Effector memory CD4-positive, alpha-beta T cell (primary cell): ENCODE results near the gene PRSS36.
"Not testable (repeated sequence)": the region's sequence is repeated elsewhere in the genome, so short reads cannot be mapped to it uniquely, and the experiment has no call there.

Experiments used
- DNase-seq, 3 donors: peaks; one replicate each; pipeline ENCODE4 v3.0.0-alpha.2; 2020
- H3K27ac ChIP-seq: 2 replicates; pipeline ENCODE4 v1.7.0; 2013; ENCODE audit warnings: mild to moderate bottlenecking, low read length, moderate library complexity; ENCODE audit not compliant: insufficient read depth, poor library complexity, severe bottlenecking
- H3K27me3 ChIP-seq: replicated peaks from 2 replicates; pipeline ENCODE4 v1.7.0; 2013; ENCODE audit warnings: mild to moderate bottlenecking, low read length; ENCODE audit not compliant: insufficient read depth, control insufficient read depth, poor library complexity, severe bottlenecking
- H3K36me3 ChIP-seq: 2 replicates; pipeline ENCODE4 v1.7.0; 2013; ENCODE audit warnings: mild to moderate bottlenecking, low read length, moderate library complexity; ENCODE audit not compliant: control insufficient read depth, insufficient read depth
- H3K4me1 ChIP-seq: 2 replicates; pipeline ENCODE4 v1.7.0; 2013; ENCODE audit warnings: low read length, mild to moderate bottlenecking; ENCODE audit not compliant: control insufficient read depth, insufficient read depth, poor library complexity, severe bottlenecking
- H3K4me3 ChIP-seq: 2 replicates; pipeline ENCODE4 v1.7.0; 2013; ENCODE audit warnings: low read length, low read depth, mild to moderate bottlenecking; ENCODE audit not compliant: insufficient read depth, poor library complexity, severe bottlenecking
- H3K9me3 ChIP-seq: 2 replicates; pipeline ENCODE4 v1.7.0; 2013; ENCODE audit warnings: mild to moderate bottlenecking, low read length, moderate library complexity; ENCODE audit not compliant: control insufficient read depth

The PRSS36 gene

DNA sequence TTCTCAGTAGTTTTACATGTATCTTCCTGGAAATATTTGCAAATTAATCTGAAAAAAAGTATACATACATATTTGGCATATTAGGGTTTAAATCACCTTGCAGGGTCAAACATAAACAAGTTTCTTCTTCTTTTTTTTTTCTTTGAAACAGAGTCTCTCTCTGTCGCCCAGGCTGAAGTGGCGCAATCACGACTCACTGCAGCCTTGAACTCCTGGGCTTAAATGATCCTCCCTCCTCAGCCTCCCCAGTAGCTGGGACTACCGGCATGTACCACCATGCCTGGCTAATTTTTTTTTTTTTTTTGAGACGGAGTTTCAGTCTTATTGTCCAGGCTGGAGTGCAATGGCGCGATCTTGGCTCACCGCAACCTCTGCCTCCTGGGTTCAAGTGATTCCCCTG lies 17.4 kb upstream of the PRSS36 start:
- Histone ChIP-seq H3K4me1 (no peaks in the 10 kb centered on the region), H3K9me3 (no peaks in the 10 kb centered on the region), H3K4me3 (no peak overlapping the region), H3K36me3 (no peaks in the 10 kb centered on the region), H3K27ac (no peak overlapping the region), H3K27me3 (no peaks in the 10 kb centered on the region)
- DNase-seq = no peak

DNA sequence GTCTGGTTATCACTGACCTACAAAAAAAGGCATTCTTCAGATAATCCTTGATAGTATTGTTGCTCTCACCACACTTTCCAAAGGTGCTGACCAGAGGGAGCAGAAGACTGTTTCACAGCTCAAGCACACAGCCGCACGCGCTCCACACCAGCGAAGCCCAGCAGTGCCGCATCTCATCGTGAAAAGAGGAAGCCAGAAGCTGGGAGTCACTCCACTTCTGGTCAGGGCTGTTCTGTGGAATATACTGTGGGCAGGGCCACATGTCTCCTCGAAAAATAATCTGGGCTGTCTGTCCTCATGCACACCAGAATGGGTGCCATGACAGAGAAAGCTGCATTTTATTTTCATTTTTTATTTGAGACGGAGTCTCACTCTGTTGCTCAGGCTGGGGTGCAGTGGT lies 7.3 kb upstream of the PRSS36 start:
- Histone ChIP-seq H3K27ac (no peak overlapping the region), H3K4me1 (no peaks in the 10 kb centered on the region), H3K27me3 (no peaks in the 10 kb centered on the region), H3K9me3 (no peaks in the 10 kb centered on the region), H3K36me3 (no peaks in the 10 kb centered on the region), H3K4me3 (no peak overlapping the region)
- DNase-seq = no peak

DNA sequence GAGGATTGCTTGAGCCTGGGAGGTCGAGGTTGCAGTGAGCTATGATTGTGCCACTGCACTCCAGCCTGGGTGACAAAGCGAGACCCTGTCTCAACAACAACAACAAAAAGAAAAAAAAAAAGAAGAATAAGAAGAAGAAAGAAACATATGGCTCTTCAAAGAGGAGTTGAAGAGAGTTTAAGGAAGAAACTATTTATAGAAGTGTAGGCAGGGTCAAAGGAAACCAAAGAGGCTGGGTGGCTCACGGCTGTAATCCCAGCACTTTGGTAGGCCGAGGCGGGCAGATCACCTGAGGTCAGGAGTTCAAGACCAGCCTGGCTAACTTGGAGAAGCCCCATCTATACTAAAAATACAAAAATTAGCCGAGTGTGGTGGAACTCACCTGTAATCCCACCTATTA lies 1.1 kb upstream of the PRSS36 start:
- H3K27me3 ChIP-seq, H3K4me1 ChIP-seq, H3K9me3 ChIP-seq, H3K4me3 ChIP-seq, DNase-seq, H3K36me3 ChIP-seq, H3K27ac ChIP-seq: not testable (repeated sequence)

DNA sequence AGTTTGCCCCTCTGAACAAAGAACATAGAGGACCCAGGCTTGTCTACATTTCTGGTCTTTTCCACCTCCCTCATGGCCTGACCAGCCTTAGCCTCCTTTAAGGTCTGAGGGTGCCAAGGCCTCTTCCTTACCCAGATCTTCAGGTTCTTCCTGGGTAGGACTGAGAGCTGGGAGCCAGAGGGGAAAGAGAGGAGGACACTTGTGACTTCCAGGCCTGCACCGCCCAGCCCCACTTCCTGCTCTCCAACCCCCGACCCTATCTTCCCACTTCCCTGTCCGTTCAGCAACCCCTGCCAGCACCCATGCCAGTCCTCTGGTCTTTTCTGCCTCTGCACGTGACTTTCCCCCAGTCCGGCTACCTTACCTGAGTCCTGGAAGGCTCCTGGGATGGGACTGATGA lies 534 bp downstream of the PRSS36 start:
- H3K27me3 ChIP-seq = no peaks in the 10 kb centered on the region
- no peak overlapping the region for H3K27ac ChIP-seq
- H3K9me3 ChIP-seq = no peaks in the 10 kb centered on the region
- DNase-seq = no peak
- H3K36me3 ChIP-seq = no peaks in the 10 kb centered on the region
- no peak overlapping the region for H3K4me3 ChIP-seq
- no peaks in the 10 kb centered on the region for H3K4me1 ChIP-seq

DNA sequence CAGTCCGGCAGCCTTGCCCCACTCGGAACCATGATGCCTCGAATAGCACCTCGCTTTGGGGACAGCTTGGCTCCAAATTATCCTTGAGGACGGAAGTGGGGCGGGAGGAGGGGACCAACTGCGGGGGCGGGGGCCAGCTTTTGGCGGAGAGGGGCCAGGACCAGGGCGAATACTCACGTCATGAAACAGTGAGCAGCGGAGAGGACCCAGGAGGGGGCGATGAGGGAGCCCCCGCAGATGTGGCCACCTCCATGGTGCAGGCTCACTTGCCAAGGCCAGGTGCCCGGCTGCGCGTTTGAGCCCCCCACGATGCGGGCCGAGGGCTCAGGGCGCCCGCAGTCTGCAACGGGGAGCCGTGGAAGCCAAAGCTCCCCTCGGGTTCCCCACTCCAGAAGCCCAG lies 970 bp downstream of the PRSS36 start:
- no peak for DNase-seq
- Histone ChIP-seq H3K4me3 (no peak overlapping the region), H3K27me3 (no peaks in the 10 kb centered on the region), H3K27ac (no peak overlapping the region), H3K9me3 (no peaks in the 10 kb centered on the region), H3K4me1 (no peaks in the 10 kb centered on the region), H3K36me3 (no peaks in the 10 kb centered on the region)

DNA sequence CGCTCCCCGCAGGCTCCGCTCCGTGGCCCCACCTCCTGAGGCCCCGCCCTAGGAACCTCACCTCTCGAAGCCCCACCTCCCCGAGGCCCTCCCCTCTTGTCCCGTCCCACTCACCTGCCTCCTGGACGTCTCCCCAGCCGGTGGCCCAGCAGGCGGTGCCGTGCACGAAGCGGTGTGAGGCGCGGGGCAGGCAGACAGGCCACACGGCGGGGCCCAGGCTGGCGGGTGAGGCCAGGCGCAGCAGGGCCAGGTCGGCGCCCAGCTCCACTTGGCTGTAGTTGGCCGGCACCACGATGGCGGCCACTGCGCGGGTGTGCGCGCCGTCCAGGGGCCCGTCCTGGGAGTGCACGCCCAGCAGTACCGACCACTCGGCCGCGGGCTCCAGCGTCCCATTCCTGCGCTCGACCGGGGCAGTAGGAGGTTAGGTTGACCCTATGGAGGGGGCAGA lies 1.6 kb downstream of the PRSS36 start:
- Histone ChIP-seq H3K27me3 (no peaks in the 10 kb centered on the region), H3K4me3 (no peak overlapping the region), H3K4me1 (no peaks in the 10 kb centered on the region), H3K27ac (no peak overlapping the region), H3K36me3 (no peaks in the 10 kb centered on the region), H3K9me3 (no peaks in the 10 kb centered on the region)
- DNase-seq = no peak

DNA sequence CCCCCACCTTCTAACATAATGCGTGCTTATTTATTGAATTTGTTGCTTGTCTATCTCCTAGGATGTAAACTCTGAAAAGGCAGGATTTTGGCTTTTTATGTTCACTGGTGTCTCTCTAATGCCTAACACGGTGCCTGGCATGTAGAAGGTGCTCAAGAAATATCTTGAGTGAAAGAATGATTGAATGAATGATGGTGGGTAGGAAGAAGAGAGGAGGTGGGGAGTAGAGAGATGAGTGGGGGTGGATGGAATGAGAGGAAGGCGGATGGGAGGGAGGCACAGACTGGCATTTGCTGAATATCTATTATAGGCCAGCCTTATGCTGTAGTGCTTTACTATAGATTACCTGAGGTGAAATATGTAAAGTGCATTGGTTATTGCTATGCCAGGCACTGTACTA lies 2.3 kb downstream of the PRSS36 start:
- Histone ChIP-seq H3K4me3 (no peak overlapping the region), H3K4me1 (no peaks in the 10 kb centered on the region), H3K36me3 (no peaks in the 10 kb centered on the region), H3K9me3 (no peaks in the 10 kb centered on the region), H3K27ac (no peak overlapping the region), H3K27me3 (no peaks in the 10 kb centered on the region)
- no peak for DNase-seq

DNA sequence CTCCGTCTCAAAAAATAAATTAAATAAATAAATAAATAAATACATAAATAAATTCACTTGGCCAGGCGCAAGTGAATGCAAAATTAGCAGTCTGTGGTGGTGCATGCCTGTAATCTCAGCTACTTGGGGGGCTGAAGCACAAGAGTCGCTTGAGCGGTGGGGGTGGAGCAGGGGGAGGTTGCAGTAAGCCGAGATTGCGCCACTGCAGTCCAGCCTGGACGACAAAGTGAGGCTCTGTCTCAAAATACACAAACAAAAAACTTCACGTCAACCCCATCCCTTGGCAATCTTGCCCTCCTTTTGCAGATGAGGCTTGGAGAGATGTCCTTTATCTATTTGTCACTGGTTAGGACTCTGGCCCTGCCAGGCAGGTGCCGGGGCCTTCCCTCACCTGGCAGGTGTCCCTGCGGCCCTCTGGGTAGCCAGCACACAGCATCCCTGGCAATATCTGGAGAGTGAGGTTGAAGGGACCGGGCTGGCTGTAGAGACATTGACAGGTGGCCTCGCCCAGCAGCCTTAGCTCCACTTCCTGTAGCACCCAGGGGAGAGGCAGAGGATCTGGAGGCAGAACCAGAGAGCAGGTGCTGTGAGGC lies 4.4 kb downstream of the PRSS36 start:
- H3K9me3 ChIP-seq = no peaks in the 10 kb centered on the region
- no peak overlapping the region for H3K4me3 ChIP-seq
- H3K27ac ChIP-seq = no peak overlapping the region
- H3K36me3 ChIP-seq = no peaks in the 10 kb centered on the region
- DNase-seq = no peak
- no peaks in the 10 kb centered on the region for H3K4me1 ChIP-seq
- no peaks in the 10 kb centered on the region for H3K27me3 ChIP-seq

DNA sequence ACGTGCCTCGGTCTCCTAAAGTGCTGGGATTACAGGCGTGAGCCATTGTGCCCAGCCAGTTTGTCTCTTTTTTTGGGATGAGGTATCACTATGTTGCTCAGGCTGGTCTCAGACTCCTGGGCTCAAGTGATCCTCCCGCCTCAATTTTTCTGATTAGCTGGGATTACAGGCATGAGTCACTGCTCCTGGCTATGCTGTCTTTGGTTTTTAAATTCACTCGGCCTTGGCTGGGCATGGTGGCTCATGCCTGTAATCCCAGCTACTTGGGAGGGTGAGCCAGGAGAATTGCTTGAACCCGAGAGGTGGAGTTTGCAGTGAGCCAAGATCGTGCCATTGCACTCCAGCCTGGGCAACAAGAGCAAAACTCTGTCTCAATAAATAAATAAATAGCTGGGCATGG lies 5.4 kb downstream of the PRSS36 start:
- H3K27ac ChIP-seq, DNase-seq, H3K4me1 ChIP-seq, H3K4me3 ChIP-seq, H3K9me3 ChIP-seq, H3K36me3 ChIP-seq, H3K27me3 ChIP-seq: not testable (repeated sequence)

DNA sequence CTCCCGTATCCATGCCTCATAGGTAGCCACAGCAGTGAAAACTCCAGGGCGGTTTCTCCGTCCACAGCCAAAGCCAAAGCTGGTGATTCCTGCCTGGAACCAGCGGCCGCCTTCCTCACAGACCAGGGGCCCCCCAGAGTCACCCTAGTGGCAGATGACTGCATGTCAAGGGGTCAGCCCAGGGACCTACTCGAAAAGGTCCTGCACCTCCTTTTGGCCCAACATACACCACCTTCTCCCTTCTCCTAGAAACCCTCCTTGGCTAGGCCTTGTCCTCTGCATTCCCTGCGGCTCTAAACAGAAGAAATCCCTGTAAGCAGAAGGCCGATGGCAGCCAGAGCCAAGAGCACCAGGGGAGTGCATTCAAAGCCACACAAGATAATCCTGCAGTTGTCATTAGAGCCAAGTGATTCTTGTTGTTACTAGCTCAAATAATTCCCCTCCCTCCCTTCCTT lies 6.1 kb downstream of the PRSS36 start:
- no peak overlapping the region for H3K27ac ChIP-seq
- no peaks in the 10 kb centered on the region for H3K9me3 ChIP-seq
- no peak overlapping the region for H3K4me3 ChIP-seq
- no peaks in the 10 kb centered on the region for H3K27me3 ChIP-seq
- no peak for DNase-seq
- H3K4me1 ChIP-seq = no peaks in the 10 kb centered on the region
- no peaks in the 10 kb centered on the region for H3K36me3 ChIP-seq
